AG20443 (cell line): Measurements from ENCODE around the gene LEF1.

ENCODE experiments used
- DNase-seq: peaks from one replicate; pipeline ENCODE4 v3.0.0; 2012; ENCODE audit warnings: low spot score, mixed read lengths

The LEF1 gene

GRCh38 chr4:108146819-108147218 lies 21.9 kb downstream of the LEF1 start:
- DNase-seq, result no peak

GRCh38 chr4:108146336-108146735 lies 22.4 kb downstream of the LEF1 start:
- no peak for DNase-seq

- no peak for DNase-seq
Measured at GRCh38 chr4:108144451-108144850, 24.3 kb downstream of the LEF1 start.

GRCh38 chr4:108143515-108143914 lies 25.2 kb downstream of the LEF1 start:
- DNase-seq, result no peak

- no peak for DNase-seq
Measured at GRCh38 chr4:108142870-108143269, 25.9 kb downstream of the LEF1 start.

GRCh38 chr4:108141213-108141950 lies 27.4 kb downstream of the LEF1 start:
- DNase-seq, result no peak

GRCh38 chr4:108140328-108140727 lies 28.4 kb downstream of the LEF1 start:
- DNase-seq, result no peak

- no peak for DNase-seq
Measured at GRCh38 chr4:108139089-108139488, 29.6 kb downstream of the LEF1 start.

- DNase-seq, result no peak
Measured at GRCh38 chr4:108135549-108136209, 33.1 kb downstream of the LEF1 start.

- DNase-seq, result no peak
Measured at GRCh38 chr4:108130955-108131354, 37.8 kb downstream of the LEF1 start.

GRCh38 chr4:108129196-108129595 lies 39.5 kb downstream of the LEF1 start:
- DNase-seq, result no peak

- no peak for DNase-seq
Measured at GRCh38 chr4:108126806-108127205, 41.9 kb downstream of the LEF1 start.

- DNase-seq, result no peak
Measured at GRCh38 chr4:108120789-108121188, 47.9 kb downstream of the LEF1 start.

- DNase-seq, result no peak
Measured at GRCh38 chr4:108119199-108119800, 49.4 kb downstream of the LEF1 start.

- no peak for DNase-seq
Measured at GRCh38 chr4:108118505-108118904, 50.2 kb downstream of the LEF1 start.

GRCh38 chr4:108117418-108118182 lies 51.1 kb downstream of the LEF1 start:
- DNase-seq, result no peak

GRCh38 chr4:108116423-108117168 lies 52.1 kb downstream of the LEF1 start:
- no peak for DNase-seq

GRCh38 chr4:108115168-108115526 lies 53.6 kb downstream of the LEF1 start:
- no peak for DNase-seq

GRCh38 chr4:108114503-108114902 lies 54.2 kb downstream of the LEF1 start:
- DNase-seq, result no peak

GRCh38 chr4:108113229-108113628 lies 55.5 kb downstream of the LEF1 start:
- no peak for DNase-seq

- DNase-seq, result no peak
Measured at GRCh38 chr4:108111781-108112180, 57.0 kb downstream of the LEF1 start.

GRCh38 chr4:108110450-108110849 lies 58.3 kb downstream of the LEF1 start:
- no peak for DNase-seq
